GDM1 (cell line): ENCODE results near the gene AP4S1.
A peak's percentile ranks its signal among the peaks of the same experiment; 100 is the strongest.

ENCODE experiments used
- DNase-seq: peaks from one replicate; lab custom pipeline; 2025; lab: John Stamatoyannopoulos, UW

Gene AP4S1

GRCh38 chr14:31006703-31007102 lies 18.7 kb upstream of the AP4S1 start:
- no peak for DNase-seq

GRCh38 chr14:31009836-31010574 lies 15.4 kb upstream of the AP4S1 start:
- DNase-seq: no peak

GRCh38 chr14:31010935-31011334 lies 14.5 kb upstream of the AP4S1 start:
- no peak for DNase-seq

- DNase-seq: no peak
Measured at GRCh38 chr14:31013841-31014240, 11.6 kb upstream of the AP4S1 start.

- DNase-seq: no peak
Measured at GRCh38 chr14:31018057-31018645, 7.3 kb upstream of the AP4S1 start.

- DNase-seq: no peak
Measured at GRCh38 chr14:31020834-31021575, 4.4 kb upstream of the AP4S1 start.

GRCh38 chr14:31021576-31021949 lies 3.9 kb upstream of the AP4S1 start:
- DNase-seq: no peak

- DNase-seq: no peak
Measured at GRCh38 chr14:31022386-31022785, 3.1 kb upstream of the AP4S1 start.

- DNase-seq: no peak
Measured at GRCh38 chr14:31024010-31024480, 1.4 kb upstream of the AP4S1 start.

GRCh38 chr14:31024577-31025366 lies 677 bp upstream of the AP4S1 start:
- DNase-seq: no peak

- no peak for DNase-seq
Measured at GRCh38 chr14:31026077-31026449, 614 bp downstream of the AP4S1 start, which contains the start of gene STRN3. TSS of gene STRN3 (minus strand) at chr14:31026379. CDS start at chr14:31026185, 194 bp downstream.

- peak; percentile 95 for DNase-seq
Measured at GRCh38 chr14:31026450-31027235, 1.2 kb downstream of the AP4S1 start.

GRCh38 chr14:31027847-31028246 lies 2.4 kb downstream of the AP4S1 start:
- no peak for DNase-seq

GRCh38 chr14:31029016-31029970 lies 3.8 kb downstream of the AP4S1 start:
- no peak for DNase-seq

GRCh38 chr14:31030469-31030868 lies 5.0 kb downstream of the AP4S1 start:
- DNase-seq: no peak

GRCh38 chr14:31036552-31036951 lies 11.1 kb downstream of the AP4S1 start:
- DNase-seq: no peak

- no peak for DNase-seq
Measured at GRCh38 chr14:31037709-31038221, 12.3 kb downstream of the AP4S1 start.

GRCh38 chr14:31038521-31039166 lies 13.2 kb downstream of the AP4S1 start:
- DNase-seq: no peak

GRCh38 chr14:31042300-31042699 lies 16.9 kb downstream of the AP4S1 start:
- no peak for DNase-seq
